Tibial nerve (tissue), 4 donors: ENCODE results near the gene CA10. TPM values are rescaled to one million over a fixed set of nuclear protein-coding genes. Genes with fewer than 3 reads are reported as not detected.
A peak's percentile ranks its signal among the peaks of the same experiment; 100 is the strongest.

Source experiments
- DNase-seq, 2 donors: peaks; one replicate each; pipeline ENCODE4 v3.0.0-alpha.2; 2019; ENCODE audit warnings: low spot score in 2 of 2
- H3K27ac ChIP-seq, 4 donors: fragments of 200-600 bp; sonication (generic) in 3 of 4; one replicate each; pipeline ENCODE4 v1.5.1; 2017 to 2019; ENCODE audit warnings: mild to moderate bottlenecking in 1 of 4
- H3K27me3 ChIP-seq, 2 donors: fragments of 200-600 bp; sonication (generic) in 1 of 2; one replicate each; pipeline versions ENCODE4 v1.5.1 to v1.6.0; 2017 to 2019
- H3K36me3 ChIP-seq, 3 donors: fragments of 200-600 bp; sonication (generic); one replicate each; pipeline ENCODE4 v1.5.1; 2018 to 2019
- H3K4me1 ChIP-seq, 4 donors: fragments of 200-600 bp; sonication (generic) in 3 of 4; one replicate each; pipeline ENCODE4 v1.5.1; 2017 to 2019
- H3K4me3 ChIP-seq, 4 donors: fragments of 200-600 bp; sonication (generic) in 3 of 4; one replicate each; pipeline ENCODE4 v1.5.1; 2017 to 2019; ENCODE audit warnings: mild to moderate bottlenecking in 1 of 4, moderate library complexity in 1 of 4
- H3K9me3 ChIP-seq, 4 donors: fragments of 200-600 bp; sonication (generic) in 3 of 4; one replicate each; pipeline ENCODE4 v1.5.1; 2017 to 2019
- CTCF ChIP-seq, 5 experiments: fragments of 200-600 bp in 3 of 5; fragments of 450-650 bp in 2 of 5; sonication (generic) in 3 of 5; IDR thresholded peaks; one replicate each; pipeline ENCODE4 v1.5.1; 2016 to 2019; ENCODE audit warnings: antibody characterized with exemption in 5 of 5, mild to moderate bottlenecking in 3 of 5, moderate library complexity in 2 of 5
- EP300 ChIP-seq, 2 donors: sonication (generic); formaldehyde crosslinking; IDR thresholded peaks; one replicate each; pipeline ENCODE4 v1.6.1; 2017; ENCODE audit warnings: antibody characterized with exemption in 2 of 2, mild to moderate bottlenecking in 1 of 2
- POLR2A ChIP-seq, 2 donors: fragments of 450-650 bp; IDR thresholded peaks; one replicate each; pipeline ENCODE4 v1.6.1; 2017; ENCODE audit warnings: antibody characterized with exemption in 2 of 2, mild to moderate bottlenecking in 2 of 2, moderate library complexity in 2 of 2
- WGBS, 2 donors: methylation state at CpG; one replicate each; pipeline ENCODE4 v1.1.5; 2018; 5-methylcytosine and 5-hydroxymethylcytosine counted together
- total RNA-seq, 4 donors: library from RNA; depleted of rRNA; stranded (reverse); fragments of >200 nt; gene quantifications; one replicate each; pipeline ENCODE4 v1.1.0, GENCODE V29; 2016

Gene CA10
- total RNA-seq, 4 donors from 2014 or later, result not detected

GRCh38 chr17:51587516-51587915 lies 571.0 kb downstream of the CA10 start:
- 77 to 88% methylated on average over 2 of the region's 2 CpGs for WGBS, 2 donors
- Histone ChIP-seq H3K27me3 (no peaks in the 10 kb centered on the region), H3K4me3 (no peak overlapping the region), H3K27ac (no peak overlapping the region), H3K4me1 (peaks cover 0 to 5% (median 0%) of the 10 kb centered on the region in 4 donors), H3K9me3 (peaks cover 0 to 10% (median 0%) of the 10 kb centered on the region in 4 donors), H3K36me3 (no peaks in the 10 kb centered on the region)
- no peak for TF ChIP-seq CTCF (IDR thresholded peaks at IDR 0.05)
- no peak for TF ChIP-seq EP300 (IDR thresholded peaks at IDR 0.05)
- no peak for TF ChIP-seq POLR2A (IDR thresholded peaks at IDR 0.05)
- no peak for DNase-seq

GRCh38 chr17:51585514-51586104 lies 572.9 kb downstream of the CA10 start:
- Histone ChIP-seq H3K36me3 (no peaks in the 10 kb centered on the region), H3K4me1 (peaks cover 0 to 5% (median 0%) of the 10 kb centered on the region in 4 donors), H3K9me3 (peaks cover 0 to 15% (median 0%) of the 10 kb centered on the region in 4 donors), H3K27ac (no peak overlapping the region), H3K27me3 (no peaks in the 10 kb centered on the region), H3K4me3 (no peak overlapping the region)
- DNase-seq, result no peak
- TF ChIP-seq CTCF (IDR thresholded peaks at IDR 0.05), result peak in 1 of 5 experiments; percentile 18
- TF ChIP-seq POLR2A (IDR thresholded peaks at IDR 0.05), result no peak
- WGBS, 2 donors, result 37 to 47% methylated on average over 4 of the region's 4 CpGs

- Histone ChIP-seq H3K9me3 (peaks cover 0 to 38% (median 0%) of the 10 kb centered on the region in 4 donors), H3K27ac (no peak overlapping the region), H3K36me3 (no peaks in the 10 kb centered on the region), H3K27me3 (no peaks in the 10 kb centered on the region), H3K4me3 (no peak overlapping the region), H3K4me1 (no peaks in the 10 kb centered on the region)
- DNase-seq, result no peak
- WGBS, 2 donors, result 81 to 85% methylated on average over 3 of the region's 3 CpGs
- TF ChIP-seq CTCF (IDR thresholded peaks at IDR 0.05) (no peak), EP300 (IDR thresholded peaks at IDR 0.05) (no peak), POLR2A (IDR thresholded peaks at IDR 0.05) (no peak)
Measured at GRCh38 chr17:51580869-51581268, 577.6 kb downstream of the CA10 start.
